SK-N-SH (cell line): ENCODE data around the gene SLC4A9. TPM values are rescaled to one million over a fixed set of nuclear protein-coding genes. Genes with fewer than 3 reads are reported as not detected.

Source experiments
- CTCF ChIA-PET: fragments of 300-600, 350-600 bp; formaldehyde crosslinking; extraction: SDS; loops from one replicate; lab custom pipeline; 2021; lab: Yijun Ruan, JAX
- POLR2A ChIA-PET: fragments of 350-600 bp; sonication (Branson Sonifier 250); formaldehyde crosslinking; extraction: SDS; loops from one replicate; lab custom pipeline; 2020; ENCODE audit warnings: antibody characterized with exemption, inconsistent platforms; lab: Yijun Ruan, JAX
- DNase-seq: peaks from one replicate; pipeline ENCODE4 v3.0.0; 2012
- H2AFZ ChIP-seq: fragments of 200-600 bp; sonication (generic); 2 replicates; pipeline ENCODE4 v1.8.1; 2016; ENCODE audit warnings: antibody characterized with exemption, mild to moderate bottlenecking, low read depth
- H3F3A ChIP-seq: fragments of 200-600 bp; sonication (generic); replicated peaks from 2 replicates; pipeline ENCODE3; 2016; ENCODE audit warnings: antibody characterized with exemption, mild to moderate bottlenecking; ENCODE audit not compliant: insufficient read depth
- H3K27ac ChIP-seq, 2 experiments: fragments of 200-500 bp in 1 of 2; fragments of 200-600 bp in 1 of 2; sonication (Bioruptor generic) in 1 of 2; sonication (generic), shearing (Covaris generic) in 1 of 2; 2 replicates each; pipeline versions ENCODE4 v1.5.1 to v1.6.1; 2014 to 2016; ENCODE audit warnings: low read depth in 2 of 2, inconsistent platforms in 1 of 2, low read length in 1 of 2, mild to moderate bottlenecking in 1 of 2, mixed read lengths in 1 of 2
- H3K27me3 ChIP-seq: fragments of 200-600 bp; sonication (generic), shearing (Covaris generic); 2 replicates; pipeline ENCODE4 v1.6.1; 2016; ENCODE audit warnings: mixed run types; ENCODE audit not compliant: insufficient read depth
- H3K36me3 ChIP-seq, 2 experiments: fragments of 200-500 bp in 1 of 2; fragments of 200-600 bp in 1 of 2; sonication (Bioruptor generic) in 1 of 2; sonication (generic) in 1 of 2; replicated peaks in 1 of 2; 2 replicates each; pipeline versions ENCODE3 to v1.5.1; 2014 to 2016; ENCODE audit warnings: low read length in 1 of 2, mild to moderate bottlenecking in 1 of 2; ENCODE audit not compliant: insufficient read depth in 2 of 2, control insufficient read depth in 1 of 2
- H3K4me1 ChIP-seq, 2 experiments: fragments of 200-500 bp in 1 of 2; fragments of 200-600 bp in 1 of 2; sonication (Bioruptor generic) in 1 of 2; sonication (generic), shearing (Covaris generic) in 1 of 2; 2 replicates each; pipeline versions ENCODE4 v1.5.1 to v1.6.1; 2014 to 2016; ENCODE audit warnings: low read depth in 1 of 2, low read length in 1 of 2, mixed run types in 1 of 2; ENCODE audit not compliant: insufficient read depth in 2 of 2, control insufficient read depth in 1 of 2
- H3K4me2 ChIP-seq: fragments of 200-600 bp; sonication (generic), shearing (Covaris generic); 2 replicates; pipeline ENCODE4 v1.6.1; 2017; ENCODE audit warnings: mixed run types
- H3K4me3 ChIP-seq, 2 experiments: fragments of 200-500 bp in 1 of 2; fragments of 200-600 bp in 1 of 2; sonication (Bioruptor generic) in 1 of 2; sonication (generic), shearing (Covaris generic) in 1 of 2; 2 replicates each; pipeline versions ENCODE4 v1.5.1 to v1.8.1; 2014 to 2016; ENCODE audit warnings: low read depth in 2 of 2, inconsistent platforms in 1 of 2, low read length in 1 of 2, mild to moderate bottlenecking in 1 of 2, mixed read lengths in 1 of 2, moderate library complexity in 1 of 2
- H3K79me2 ChIP-seq: fragments of 200-600 bp; sonication (generic); 2 replicates; pipeline ENCODE4 v1.8.1; 2017; ENCODE audit warnings: mild to moderate bottlenecking; ENCODE audit not compliant: insufficient read depth
- H3K9ac ChIP-seq: fragments of 200-600 bp; sonication (generic); 2 replicates; pipeline ENCODE4 v1.6.1; 2017; ENCODE audit warnings: mixed run types
- H3K9me2 ChIP-seq: fragments of 200-600 bp; sonication (generic); 2 replicates; pipeline ENCODE4 v1.6.1; 2017; ENCODE audit warnings: mixed run types
- H3K9me3 ChIP-seq: fragments of 200-600 bp; sonication (generic); 2 replicates; pipeline ENCODE4 v1.6.1; 2017; ENCODE audit warnings: mixed run types, mild to moderate bottlenecking, moderate library complexity
- H4K20me1 ChIP-seq: fragments of 200-600 bp; sonication (generic); 2 replicates; pipeline ENCODE4 v1.6.1; 2017; ENCODE audit warnings: mild to moderate bottlenecking, mixed run types; ENCODE audit not compliant: insufficient read depth
- CTCF ChIP-seq: fragments of 200-600 bp; sonication (generic); IDR thresholded peaks from 2 replicates; pipeline ENCODE4 v1.6.1; 2017; ENCODE audit warnings: antibody characterized with exemption, mild to moderate bottlenecking, moderate library complexity
- EP300 ChIP-seq, 2 experiments: IDR thresholded peaks; 2 replicates each; pipeline versions ENCODE4 v1.4.0 to v1.6.1; 2012; ENCODE audit warnings: borderline replicate concordance in 1 of 2, low read depth in 1 of 2, low read length in 1 of 2
- JUND ChIP-seq: IDR thresholded peaks from 2 replicates; pipeline ENCODE4 v1.4.0; 2012
- NFIC ChIP-seq: IDR thresholded peaks from 2 replicates; pipeline ENCODE4 v1.4.0; 2012; ENCODE audit warnings: borderline replicate concordance
- POLR2AphosphoS5 ChIP-seq: IDR thresholded peaks from 2 replicates; pipeline ENCODE4 v1.6.1; 2012; ENCODE audit warnings: low read depth, low read length
- RAD21 ChIP-seq: IDR thresholded peaks from 2 replicates; pipeline ENCODE4 v1.6.1; 2012; ENCODE audit warnings: mild to moderate bottlenecking, low read length
- SIN3A ChIP-seq: IDR thresholded peaks from 2 replicates; pipeline ENCODE4 v1.6.1; 2012; ENCODE audit warnings: low read depth, mild to moderate bottlenecking, low read length, moderate library complexity, borderline replicate concordance
- SMC3 ChIP-seq: IDR thresholded peaks from 2 replicates; pipeline ENCODE4 v1.6.1; 2012; ENCODE audit warnings: low read depth, low read length, improper control_type of control experiment
- TCF12 ChIP-seq: IDR thresholded peaks from 2 replicates; pipeline ENCODE4 v1.4.0; 2012
- USF2 ChIP-seq: fragments of 150-350 bp; IDR thresholded peaks from 2 replicates; pipeline ENCODE4 v1.6.1; 2017; ENCODE audit warnings: antibody characterized with exemption, low read length, low read depth, borderline replicate concordance
- WGBS: methylation state at CpG from one replicate; pipeline ENCODE4 v1.1.6; 2017; ENCODE audit warnings: low lambda C conversion rate; 5-methylcytosine and 5-hydroxymethylcytosine counted together
- polyA plus RNA-seq, 3 experiments: library from polyadenylated mRNA; depleted of rRNA; stranded (reverse); fragments of >200 nt; gene quantifications; 2 replicates each; pipeline ENCODE4 v1.2.3, GENCODE V29; 2012

SLC4A9 gene
- polyA plus RNA-seq, 1 of the 3 experiments (the other 2 are of a cell fraction): 0.02 TPM

- H3K27me3 ChIP-seq: no peaks in the 10 kb centered on the region
- peaks cover 0 to 5% of the 10 kb centered on the region in 2 experiments for H3K36me3 ChIP-seq
- no peak overlapping the region for H3K27ac ChIP-seq
- no peaks in the 10 kb centered on the region for H3K9me2 ChIP-seq
- POLR2A ChIA-PET: interaction anchor here (0.7 kb wide), 1 partner anchor 15 kb away, joined by 3 read pairs; no protein-coding TSS in a partner anchor
- no peak overlapping the region for H3K9ac ChIP-seq
- no peaks in the 10 kb centered on the region for H3K4me1 ChIP-seq
- WGBS: 98% methylated on average over 2 of the region's 2 CpGs
- H3K9me3 ChIP-seq: no peaks in the 10 kb centered on the region
- DNase-seq: no peak
- H3K79me2 ChIP-seq: peaks cover 96% of the 10 kb centered on the region
- no peak overlapping the region for H2AFZ ChIP-seq
- TF ChIP-seq RAD21 (no peak), USF2 (no peak), NFIC (no peak), SIN3A (no peak), EP300 (IDR thresholded peaks at IDR 0.05; ENCODE audit: borderline replicate concordance in 1 of 2, low read depth in 1 of 2, low read length in 1 of 2) (no peak), POLR2AphosphoS5 (no peak), JUND (no peak), CTCF (no peak), SMC3 (no peak), TCF12 (no peak)
- CTCF ChIA-PET: no interaction called here
- H3K4me2 ChIP-seq: no peak overlapping the region
- H4K20me1 ChIP-seq: peaks cover 65% of the 10 kb centered on the region
- H3K4me3 ChIP-seq: no peak overlapping the region
- peaks cover 4% of the 10 kb centered on the region for H3F3A ChIP-seq
Observed at GRCh38 chr5:140417235-140417634, 57.2 kb downstream of the SLC4A9 start.

GRCh38 chr5:140418862-140419520 lies 59.0 kb downstream of the SLC4A9 start:
- ChIA-PET POLR2A (interaction anchor here (1.2 kb wide), 1 partner anchor 138 kb away, joined by 4 read pairs; the partner anchor contains the start of gene SRA1), CTCF (no interaction called here)
- H3F3A ChIP-seq: no peaks in the 10 kb centered on the region
- H3K9ac ChIP-seq: no peak overlapping the region
- peaks cover 0 to 5% of the 10 kb centered on the region in 2 experiments for H3K36me3 ChIP-seq
- no peak for DNase-seq
- peaks cover 63% of the 10 kb centered on the region for H4K20me1 ChIP-seq
- no peak overlapping the region for H2AFZ ChIP-seq
- H3K4me2 ChIP-seq: no peak overlapping the region
- H3K4me3 ChIP-seq: no peak overlapping the region
- no peak overlapping the region for H3K27ac ChIP-seq
- no peak for TF ChIP-seq CTCF
- H3K9me2 ChIP-seq: no peaks in the 10 kb centered on the region
- no peaks in the 10 kb centered on the region for H3K4me1 ChIP-seq
- H3K9me3 ChIP-seq: no peaks in the 10 kb centered on the region
- no peaks in the 10 kb centered on the region for H3K27me3 ChIP-seq
- peaks cover 96% of the 10 kb centered on the region for H3K79me2 ChIP-seq
- 100% methylated on average over 1 of the region's 1 CpG for WGBS
